ENCODE results near the gene INSC. TPM values are rescaled to one million over a fixed set of nuclear protein-coding genes. Genes with fewer than 3 reads are reported as not detected.

Gene INSC
- total RNA-seq, 4 donors from 2014 or later, result not detected

DNA sequence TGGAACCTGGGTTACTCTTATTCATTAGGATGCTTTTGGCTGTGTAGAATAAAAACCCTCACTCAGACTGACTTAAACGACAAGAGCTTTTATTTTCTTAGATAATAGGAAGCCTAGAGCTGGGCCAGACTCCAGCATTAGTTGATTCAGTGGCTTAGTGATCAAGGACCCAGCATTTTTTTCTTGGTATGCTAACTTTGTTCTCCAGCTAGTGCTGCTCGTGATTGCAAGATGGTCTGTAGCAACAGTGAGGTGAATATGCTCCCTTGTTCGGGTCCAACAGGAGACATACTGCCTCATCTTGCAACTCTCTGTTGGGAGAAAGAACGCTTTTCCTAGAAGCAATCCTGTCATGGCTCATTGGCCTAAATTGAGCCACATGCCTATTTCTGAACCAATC, 33.4 kb downstream of the INSC start:
- TF ChIP-seq, protein P1, sequence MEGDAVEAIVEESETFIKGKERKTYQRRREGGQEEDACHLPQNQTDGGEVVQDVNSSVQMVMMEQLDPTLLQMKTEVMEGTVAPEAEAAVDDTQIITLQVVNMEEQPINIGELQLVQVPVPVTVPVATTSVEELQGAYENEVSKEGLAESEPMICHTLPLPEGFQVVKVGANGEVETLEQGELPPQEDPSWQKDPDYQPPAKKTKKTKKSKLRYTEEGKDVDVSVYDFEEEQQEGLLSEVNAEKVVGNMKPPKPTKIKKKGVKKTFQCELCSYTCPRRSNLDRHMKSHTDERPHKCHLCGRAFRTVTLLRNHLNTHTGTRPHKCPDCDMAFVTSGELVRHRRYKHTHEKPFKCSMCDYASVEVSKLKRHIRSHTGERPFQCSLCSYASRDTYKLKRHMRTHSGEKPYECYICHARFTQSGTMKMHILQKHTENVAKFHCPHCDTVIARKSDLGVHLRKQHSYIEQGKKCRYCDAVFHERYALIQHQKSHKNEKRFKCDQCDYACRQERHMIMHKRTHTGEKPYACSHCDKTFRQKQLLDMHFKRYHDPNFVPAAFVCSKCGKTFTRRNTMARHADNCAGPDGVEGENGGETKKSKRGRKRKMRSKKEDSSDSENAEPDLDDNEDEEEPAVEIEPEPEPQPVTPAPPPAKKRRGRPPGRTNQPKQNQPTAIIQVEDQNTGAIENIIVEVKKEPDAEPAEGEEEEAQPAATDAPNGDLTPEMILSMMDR (IDR thresholded peaks at IDR 0.05; ENCODE audit: low read depth), result no peak

DNA sequence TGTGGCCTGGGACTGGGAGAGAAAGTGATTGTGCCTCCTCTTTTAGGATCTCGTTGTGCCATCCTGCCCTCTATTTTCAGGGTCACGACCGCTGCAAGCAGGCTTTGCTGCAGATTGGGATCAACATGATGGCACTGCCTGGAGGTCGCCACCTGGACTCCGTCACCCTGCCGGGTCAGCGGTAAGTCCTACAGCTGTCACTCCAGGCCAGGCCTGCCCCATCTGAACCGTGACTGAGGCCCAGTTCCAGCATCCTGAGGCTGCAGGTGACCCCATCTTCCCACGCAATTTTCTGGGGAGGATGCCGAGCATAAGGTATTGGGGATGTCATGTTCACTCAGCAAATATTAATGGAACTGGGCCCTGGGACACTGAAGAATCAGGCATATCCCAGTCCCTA, 34.3 kb downstream of the INSC start:
- TF ChIP-seq, protein P1 (IDR thresholded peaks at IDR 0.05; ENCODE audit: low read depth), result no peak

- TF ChIP-seq, protein P1 (IDR thresholded peaks at IDR 0.05; ENCODE audit: low read depth), result no peak
Measured at GRCh38 chr11:15150507-15150906, 35.8 kb downstream of the INSC start.

DNA sequence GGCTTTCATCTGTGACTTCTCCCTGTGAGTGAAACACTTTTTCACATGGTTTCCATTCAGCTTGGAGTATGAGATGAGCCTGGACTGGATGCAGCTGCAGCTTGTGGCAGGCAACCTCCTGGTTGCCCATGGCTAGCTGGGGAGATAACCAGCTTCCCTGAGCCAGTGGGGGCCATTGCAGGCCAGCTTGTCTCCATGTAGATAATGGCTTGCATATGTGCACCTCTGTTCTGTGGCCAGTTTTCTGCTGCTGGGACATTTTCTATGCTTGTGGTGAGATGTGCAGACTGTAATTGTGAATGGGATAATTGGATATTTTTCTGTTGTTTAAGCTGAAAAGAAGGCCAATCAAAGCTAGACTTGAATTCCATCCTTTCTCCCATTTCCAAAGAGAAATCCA, 38.5 kb downstream of the INSC start:
- TF ChIP-seq, protein P1 (IDR thresholded peaks at IDR 0.05; ENCODE audit: low read depth), result no peak

DNA sequence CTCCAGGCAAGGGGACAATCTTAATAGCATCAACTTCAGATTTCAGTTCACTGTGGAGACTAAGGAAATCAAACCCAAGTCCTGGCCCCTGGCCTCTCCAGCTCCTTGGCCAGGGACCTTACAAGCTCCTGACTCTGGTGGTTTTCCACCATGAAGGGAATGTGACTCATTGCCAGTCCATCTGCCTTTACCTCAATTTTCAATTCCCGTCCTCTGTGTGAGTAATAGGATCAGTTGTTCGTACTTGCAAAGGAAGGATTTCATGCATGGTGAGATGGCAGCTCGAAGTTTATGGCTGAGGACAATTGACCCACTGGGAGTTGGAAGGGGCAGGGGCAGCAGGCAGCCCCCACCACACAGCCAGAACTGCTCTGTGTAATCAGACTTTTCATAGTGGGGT, 42.5 kb downstream of the INSC start:
- TF ChIP-seq, protein P1 (IDR thresholded peaks at IDR 0.05; ENCODE audit: low read depth), result no peak

DNA sequence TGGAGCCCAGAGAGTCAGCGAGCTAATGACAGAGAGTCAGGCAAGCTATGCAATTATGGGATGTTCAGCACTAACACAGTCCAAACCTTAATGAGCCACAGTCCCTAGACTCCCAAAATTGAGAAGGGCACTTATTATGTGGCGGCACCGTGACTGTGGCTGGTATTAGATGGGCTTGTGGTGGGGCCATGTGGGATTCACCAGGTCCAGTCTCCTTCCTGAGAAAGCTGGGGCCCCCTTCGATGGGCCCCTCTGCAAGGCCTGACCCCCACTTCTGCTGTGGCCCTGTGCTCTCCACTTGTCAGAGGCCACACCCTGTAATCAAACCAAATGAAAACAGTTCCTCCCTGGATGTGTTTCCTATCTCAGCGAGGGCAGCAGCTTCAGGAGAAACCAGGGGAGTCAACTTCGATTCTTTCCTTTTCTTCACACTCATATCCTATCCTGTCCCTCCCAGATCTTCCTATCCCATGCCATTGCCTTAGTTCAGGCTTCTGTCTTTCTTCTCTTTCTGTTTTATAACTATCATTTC, 42.9 kb downstream of the INSC start:
- TF ChIP-seq, protein P1 (IDR thresholded peaks at IDR 0.05; ENCODE audit: low read depth), result no peak

DNA sequence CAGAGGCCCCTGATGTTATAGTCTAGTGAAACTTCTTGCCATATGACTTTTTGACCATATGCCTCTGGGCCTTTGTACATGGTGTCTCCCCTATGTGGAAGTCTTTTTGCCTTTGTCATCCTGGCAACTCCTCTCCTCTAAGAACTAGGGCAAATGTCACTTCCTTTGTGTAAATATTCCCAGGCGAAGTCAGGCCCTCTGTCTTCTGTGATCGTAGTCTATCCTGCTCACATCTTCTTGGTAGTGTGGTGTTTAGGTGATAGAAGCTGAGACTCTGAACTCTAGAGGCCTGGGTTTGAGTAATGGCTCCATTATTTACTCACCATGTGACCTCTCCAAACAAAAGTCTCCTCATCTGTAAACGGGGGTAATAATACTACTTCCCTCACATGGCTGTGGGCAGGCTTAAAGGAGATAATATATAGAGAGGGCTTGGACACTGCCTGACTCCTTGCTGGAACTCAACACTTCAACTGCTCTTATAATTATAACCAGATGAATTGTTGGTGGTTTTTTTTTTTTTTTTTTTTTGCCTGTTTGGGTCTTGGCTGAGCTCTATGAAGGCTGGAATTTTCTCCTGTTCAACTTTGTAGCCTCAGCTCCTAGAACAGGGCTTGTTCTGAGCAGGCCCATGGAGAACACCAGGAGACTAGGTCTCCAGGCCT, 43.8 kb downstream of the INSC start:
- TF ChIP-seq, protein P1 (IDR thresholded peaks at IDR 0.05; ENCODE audit: low read depth), result no peak
